ENCODE results near the gene HECA.
"Not testable (repeated sequence)": the region's sequence is repeated elsewhere in the genome, so short reads cannot be mapped to it uniquely, and the experiment has no call there.

Gene HECA

DNA sequence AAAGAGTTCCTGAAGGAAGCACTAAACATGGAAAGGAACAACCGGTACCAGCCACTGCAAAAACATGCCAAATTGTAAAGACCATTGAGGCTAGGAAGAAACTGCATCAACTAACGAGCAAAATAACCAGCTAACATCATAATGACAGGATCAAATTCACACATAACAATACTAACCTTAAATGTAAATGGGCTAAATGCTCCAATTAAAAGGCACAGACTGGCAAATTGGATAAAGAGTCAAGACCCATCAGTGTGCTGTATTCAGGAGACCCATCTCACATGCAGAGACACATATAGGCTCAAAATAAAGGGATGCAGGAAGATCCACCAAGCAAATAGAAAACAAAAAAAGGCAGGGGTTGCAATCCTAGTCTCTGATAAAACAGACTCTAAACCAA, 77.6 kb downstream of the HECA start:
- DNase-seq = not testable (repeated sequence)

DNA sequence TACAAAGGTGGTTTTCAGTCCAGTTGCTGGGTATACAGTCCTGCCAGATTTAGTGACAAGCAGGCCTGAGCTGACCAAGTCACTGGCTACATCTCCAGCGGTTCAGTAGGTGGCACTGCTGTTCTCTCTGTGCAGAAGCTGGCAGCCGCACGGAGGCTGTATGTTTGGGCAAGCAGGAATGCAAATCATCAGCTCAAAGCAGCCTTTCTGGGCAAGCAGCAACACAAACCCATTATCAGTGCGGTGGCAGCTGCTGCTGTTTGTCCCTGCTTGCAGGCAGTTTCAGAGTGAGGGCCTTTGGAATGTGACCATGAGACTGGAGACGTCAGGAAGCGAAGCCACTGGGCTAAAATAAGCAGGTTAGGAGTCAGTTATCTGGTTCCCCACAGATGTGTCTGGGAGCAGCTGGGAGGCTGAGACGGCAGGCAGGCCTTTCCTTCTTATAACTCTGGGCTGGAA, 84.4 kb downstream of the HECA start:
- DNase-seq = peak; percentile 92

DNA sequence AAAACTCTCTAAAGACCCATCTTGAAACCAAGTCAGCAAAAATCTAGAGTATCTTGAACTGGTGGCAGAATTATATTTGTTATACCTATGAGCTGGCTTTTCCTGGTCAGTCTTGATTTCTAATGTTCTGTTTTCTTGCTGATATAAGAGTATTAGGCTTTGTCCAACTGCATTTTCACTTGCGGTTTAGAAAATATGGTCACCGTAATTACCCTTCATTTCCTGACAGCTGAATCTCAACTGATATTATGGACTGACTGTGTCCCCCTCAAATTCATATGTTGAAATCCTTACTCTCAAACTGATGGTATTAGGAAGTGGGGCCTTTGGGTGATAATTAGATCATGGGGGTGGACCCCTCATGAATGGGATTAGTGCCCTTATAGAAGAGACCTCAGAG, 84.9 kb downstream of the HECA start:
- DNase-seq = no peak

DNA sequence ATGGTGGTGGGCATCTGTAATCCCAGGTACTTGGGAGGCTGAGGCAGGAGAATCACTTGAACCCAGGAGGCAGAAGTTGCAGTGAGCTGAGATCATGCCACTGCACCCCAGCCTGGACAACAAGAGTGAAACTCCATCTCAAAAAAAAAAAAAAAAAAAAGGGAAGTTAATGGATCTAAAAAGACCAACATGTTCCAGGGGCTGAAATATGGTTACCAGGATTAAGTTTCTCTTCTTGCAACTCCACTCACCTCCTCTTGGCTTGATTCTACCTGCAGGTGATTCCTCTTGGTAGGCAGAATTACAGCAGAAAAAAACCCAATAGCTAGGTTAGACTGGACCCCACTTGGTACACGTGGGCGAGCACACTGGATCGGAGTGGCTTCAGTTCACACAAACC, 93.5 kb downstream of the HECA start:
- not testable (repeated sequence) for DNase-seq
